BJ (cell line): ENCODE data around the gene NEAT1. TPM values are rescaled to one million over a fixed set of nuclear protein-coding genes. Genes with fewer than 3 reads are reported as not detected.

Experiments
- CTCF ChIA-PET: fragments of 350-600 bp; formaldehyde crosslinking; extraction: SDS; loops from one replicate; lab custom pipeline; 2021; ENCODE audit warnings: antibody characterized with exemption, inconsistent platforms; lab: Yijun Ruan, JAX
- POLR2A ChIA-PET: fragments of 300-600 bp; sonication (Branson Sonifier 250); formaldehyde crosslinking; extraction: SDS; loops from one replicate; lab custom pipeline; 2021; ENCODE audit warnings: antibody characterized with exemption; lab: Charles Lee
- DNase-seq: peaks from one replicate; pipeline ENCODE4 v3.0.0-alpha.2; 2011; ENCODE audit warnings: low read depth
- H3K27me3 ChIP-seq: 2 replicates; pipeline ENCODE4 v1.6.0; 2011; ENCODE audit warnings: low read length; ENCODE audit not compliant: control insufficient read depth, insufficient read depth
- H3K36me3 ChIP-seq: 2 replicates; pipeline ENCODE4 v1.5.1; 2011; ENCODE audit warnings: low read length; ENCODE audit not compliant: control insufficient read depth, insufficient read depth
- H3K4me3 ChIP-seq: 2 replicates; pipeline ENCODE4 v1.5.1; 2011; ENCODE audit warnings: low read depth, mild to moderate bottlenecking, control low read depth, low read length
- polyA plus RNA-seq: library from polyadenylated mRNA; depleted of rRNA; stranded (reverse); fragments of >200 nt; gene quantifications from 2 replicates; pipeline ENCODE4 v1.2.3, GENCODE V29; 2011
- TF ChIP-seq, protein P1 (sequence below): IDR thresholded peaks from 2 replicates; pipeline ENCODE4 v1.5.1; 2011; ENCODE audit warnings: low read depth, mild to moderate bottlenecking, control low read depth, inconsistent platforms, low read length, moderate library complexity; ENCODE audit not compliant: insufficient read depth

The NEAT1 gene
- polyA plus RNA-seq, 1 experiment, result 59.2 TPM

DNA sequence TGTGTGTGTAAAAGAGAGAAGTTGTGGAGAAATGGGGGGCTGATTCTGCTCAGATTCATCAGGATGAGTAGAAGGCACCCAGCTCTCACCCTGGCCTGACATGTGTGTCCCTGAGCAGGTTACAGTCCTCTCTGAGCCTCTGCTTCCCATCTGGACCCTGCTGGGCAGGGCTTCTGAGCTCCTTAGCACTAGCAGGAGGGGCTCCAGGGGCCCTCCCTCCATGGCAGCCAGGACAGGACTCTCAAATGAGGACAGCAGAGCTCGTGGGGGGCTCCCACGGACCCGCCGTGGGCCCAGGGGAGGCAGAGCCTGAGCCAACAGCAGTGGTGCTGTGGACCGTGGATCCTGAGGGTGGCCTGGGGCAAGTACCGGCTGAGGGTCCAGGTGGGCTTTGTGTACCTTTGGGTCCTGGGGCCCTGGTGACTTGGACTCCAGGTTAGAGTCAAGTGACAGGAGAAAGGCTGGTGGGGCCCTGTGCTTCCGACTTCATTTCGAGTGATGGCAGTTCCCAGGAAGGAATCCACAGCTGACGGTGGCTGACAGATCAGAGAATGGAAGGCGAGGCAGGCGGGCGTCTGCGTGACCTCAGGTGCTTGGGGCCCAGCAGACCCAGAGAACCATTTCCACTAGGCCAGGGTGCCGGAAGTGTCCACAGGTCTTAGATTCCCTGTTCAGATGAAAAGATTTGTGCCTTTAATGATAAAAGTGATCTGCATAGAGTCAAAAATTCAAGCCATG lies 21.9 kb downstream of the NEAT1 start:
- Histone ChIP-seq H3K4me3 (no peak overlapping the region), H3K27me3 (no peaks in the 10 kb centered on the region), H3K36me3 (peaks cover 24% of the 10 kb centered on the region)
- TF ChIP-seq, protein P1, sequence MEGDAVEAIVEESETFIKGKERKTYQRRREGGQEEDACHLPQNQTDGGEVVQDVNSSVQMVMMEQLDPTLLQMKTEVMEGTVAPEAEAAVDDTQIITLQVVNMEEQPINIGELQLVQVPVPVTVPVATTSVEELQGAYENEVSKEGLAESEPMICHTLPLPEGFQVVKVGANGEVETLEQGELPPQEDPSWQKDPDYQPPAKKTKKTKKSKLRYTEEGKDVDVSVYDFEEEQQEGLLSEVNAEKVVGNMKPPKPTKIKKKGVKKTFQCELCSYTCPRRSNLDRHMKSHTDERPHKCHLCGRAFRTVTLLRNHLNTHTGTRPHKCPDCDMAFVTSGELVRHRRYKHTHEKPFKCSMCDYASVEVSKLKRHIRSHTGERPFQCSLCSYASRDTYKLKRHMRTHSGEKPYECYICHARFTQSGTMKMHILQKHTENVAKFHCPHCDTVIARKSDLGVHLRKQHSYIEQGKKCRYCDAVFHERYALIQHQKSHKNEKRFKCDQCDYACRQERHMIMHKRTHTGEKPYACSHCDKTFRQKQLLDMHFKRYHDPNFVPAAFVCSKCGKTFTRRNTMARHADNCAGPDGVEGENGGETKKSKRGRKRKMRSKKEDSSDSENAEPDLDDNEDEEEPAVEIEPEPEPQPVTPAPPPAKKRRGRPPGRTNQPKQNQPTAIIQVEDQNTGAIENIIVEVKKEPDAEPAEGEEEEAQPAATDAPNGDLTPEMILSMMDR, result no peak
- CTCF ChIA-PET, result interaction anchor here (0.7 to 2.1 kb wide), 2 partner anchors 35 to 66 kb away, joined by 5 read pairs; no protein-coding TSS in a partner anchor
- no peak for DNase-seq
- POLR2A ChIA-PET, result interaction anchor here (0.7 kb wide), 1 partner anchor 63 kb away, joined by 3 read pairs; no protein-coding TSS in a partner anchor

DNA sequence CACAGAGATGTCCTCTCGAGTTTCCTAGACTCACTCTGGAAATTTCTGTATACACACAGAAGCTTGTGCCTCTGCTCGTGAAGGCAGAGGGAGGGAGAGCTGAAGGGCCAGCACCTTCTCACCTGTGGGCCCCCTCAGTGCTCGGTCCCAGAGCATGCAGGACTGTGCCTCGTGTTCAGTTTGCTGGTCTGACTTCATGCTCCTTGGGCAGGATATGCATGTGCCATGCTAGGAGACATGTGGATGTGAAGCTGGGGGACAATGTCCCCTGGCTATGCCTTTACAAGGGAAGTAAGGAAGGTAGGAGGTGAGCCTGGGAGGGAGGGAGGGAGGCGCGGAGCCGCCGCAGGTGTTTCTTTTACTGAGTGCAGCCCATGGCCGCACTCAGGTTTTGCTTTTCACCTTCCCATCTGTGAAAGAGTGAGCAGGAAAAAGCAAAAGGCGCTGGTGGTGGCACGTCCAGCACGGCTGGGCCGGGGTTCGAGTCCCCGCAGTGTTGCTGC lies 22.6 kb downstream of the NEAT1 start:
- H3K36me3 ChIP-seq, result peaks cover 24% of the 10 kb centered on the region
- CTCF ChIA-PET, result interaction anchor here (2.1 to 4.6 kb wide), 2 partner anchors 34 to 64 kb away, joined by 5 to 22 read pairs; no protein-coding TSS in a partner anchor
- POLR2A ChIA-PET, result interaction anchor here (0.7 to 1.0 kb wide), 2 partner anchors 13 to 62 kb away, joined by 3 to 5 read pairs; no protein-coding TSS in a partner anchor

DNA sequence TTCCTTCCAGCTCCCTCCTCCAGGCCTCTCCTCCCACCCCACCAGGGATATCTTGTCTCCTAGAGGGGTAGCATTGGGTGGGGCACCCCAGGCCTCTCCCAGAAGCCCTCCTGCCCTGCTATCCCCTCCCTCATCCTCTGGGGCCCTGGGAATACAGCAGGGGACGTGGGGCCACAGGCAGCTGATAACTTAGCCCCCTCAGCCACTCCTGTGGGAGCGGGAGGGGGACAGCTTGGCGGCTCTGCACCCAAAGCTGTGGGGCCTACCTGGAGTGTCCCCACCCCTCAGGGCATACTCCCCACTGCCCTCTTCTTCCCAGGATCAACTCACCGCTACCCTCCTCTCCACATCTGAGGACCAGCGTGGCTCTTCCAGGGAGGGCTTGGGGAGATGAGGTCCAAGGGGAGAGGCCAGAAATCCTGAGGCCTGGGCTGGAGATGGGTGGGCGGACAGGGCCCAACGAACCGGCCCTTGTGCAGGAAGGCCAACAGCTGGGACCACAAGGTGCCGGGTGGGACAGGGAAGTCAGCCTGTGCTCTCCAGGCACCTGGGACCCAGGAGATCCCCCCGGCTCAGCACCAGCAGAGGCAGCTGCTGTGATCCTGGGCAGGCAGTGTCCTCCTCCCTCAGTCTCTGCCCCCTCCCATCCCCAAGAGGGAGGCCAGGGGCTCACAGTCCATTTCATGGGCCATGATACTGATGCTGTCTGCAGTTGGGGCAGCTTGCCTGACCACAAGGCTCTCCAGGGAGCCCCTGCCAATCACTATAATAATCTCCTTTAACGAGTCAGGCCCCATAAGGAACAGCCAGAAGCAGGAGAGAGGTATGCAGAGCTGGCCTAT lies 23.2 kb downstream of the NEAT1 start:
- H3K27me3 ChIP-seq, result no peaks in the 10 kb centered on the region
- ChIA-PET POLR2A (interaction anchor here (1.0 to 3.8 kb wide), 2 partner anchors 13 to 53 kb away, joined by 5 to 36 read pairs; partner anchors contain the start of gene MALAT1), CTCF (interaction anchor here (1.2 to 4.6 kb wide), 5 partner anchors 36 to 64 kb away, joined by 4 to 22 read pairs (median 5); no protein-coding TSS in a partner anchor)
- DNase-seq, result no peak
- no peak overlapping the region for H3K4me3 ChIP-seq
- peaks cover 24% of the 10 kb centered on the region for H3K36me3 ChIP-seq
- TF ChIP-seq, protein P1, result no peak

More for the DNA sequence above, 22.6 kb downstream of the NEAT1 start:
- H3K4me3 ChIP-seq, result no peak overlapping the region
- no peak for DNase-seq
- TF ChIP-seq, protein P1, result no peak
- no peaks in the 10 kb centered on the region for H3K27me3 ChIP-seq

DNA sequence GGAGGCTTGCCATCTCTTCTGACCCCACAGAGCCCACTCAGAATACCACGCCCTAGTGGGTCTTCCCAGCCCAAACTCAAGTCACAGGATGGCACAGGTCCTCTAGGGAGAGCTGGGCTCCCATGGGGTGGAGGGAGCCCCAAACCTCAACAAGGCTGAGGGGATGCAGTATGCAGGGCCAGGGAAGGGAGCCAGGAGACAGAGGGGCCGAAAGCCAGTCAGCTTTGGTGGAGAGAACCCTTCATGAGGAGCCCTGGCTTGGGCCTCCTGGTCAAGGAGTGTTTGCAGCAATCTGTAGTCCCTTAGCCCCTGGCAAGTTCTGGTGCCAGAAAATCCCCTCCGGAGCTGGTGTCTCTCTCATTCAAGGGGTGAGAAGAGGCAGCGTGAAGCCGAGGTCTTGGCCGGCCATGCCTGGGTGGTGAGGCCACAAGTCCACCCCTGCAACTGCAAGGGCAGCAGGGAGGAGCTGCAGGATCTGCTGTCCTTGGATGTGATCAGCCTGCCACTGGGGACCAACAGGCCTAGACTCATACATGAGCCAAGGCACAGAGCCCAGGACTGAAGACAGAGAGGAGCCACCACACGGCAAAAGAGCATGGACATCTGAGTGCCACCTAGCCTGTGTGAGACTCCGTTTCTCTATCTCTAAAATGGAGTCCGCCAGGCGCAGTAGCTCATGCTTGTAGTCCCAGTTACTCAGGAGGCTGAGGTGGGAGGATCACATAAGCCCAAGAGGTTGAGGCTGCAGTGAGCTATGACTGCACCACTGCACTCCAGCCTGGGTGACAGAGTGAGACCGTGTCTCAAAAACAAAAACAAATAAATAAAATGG lies 24.1 kb downstream of the NEAT1 start:
- TF ChIP-seq, protein P1, result no peak
- CTCF ChIA-PET, result interaction anchor here (0.8 to 4.6 kb wide), 8 partner anchors 22 to 76 kb away, joined by 3 to 22 read pairs (median 4); no protein-coding TSS in a partner anchor
- no peaks in the 10 kb centered on the region for H3K27me3 ChIP-seq

More for the DNA sequence above, 24.1 kb downstream of the NEAT1 start:
- POLR2A ChIA-PET, result interaction anchor here (1.4 to 3.8 kb wide), 2 partner anchors 31 to 52 kb away, joined by 4 to 36 read pairs; partner anchors contain the start of gene MALAT1
- DNase-seq, result no peak
- Histone ChIP-seq H3K36me3 (peaks cover 24% of the 10 kb centered on the region), H3K4me3 (no peak overlapping the region)
